Measurements from ENCODE around the gene CSTPP1. TPM values are rescaled to one million over a fixed set of nuclear protein-coding genes. Genes with fewer than 3 reads are reported as not detected.

Gene CSTPP1
- total and polyA plus RNA-seq, 2 of the 4 experiments (the other 2 are of a cell fraction): 22.0 to 35.7 TPM

DNA sequence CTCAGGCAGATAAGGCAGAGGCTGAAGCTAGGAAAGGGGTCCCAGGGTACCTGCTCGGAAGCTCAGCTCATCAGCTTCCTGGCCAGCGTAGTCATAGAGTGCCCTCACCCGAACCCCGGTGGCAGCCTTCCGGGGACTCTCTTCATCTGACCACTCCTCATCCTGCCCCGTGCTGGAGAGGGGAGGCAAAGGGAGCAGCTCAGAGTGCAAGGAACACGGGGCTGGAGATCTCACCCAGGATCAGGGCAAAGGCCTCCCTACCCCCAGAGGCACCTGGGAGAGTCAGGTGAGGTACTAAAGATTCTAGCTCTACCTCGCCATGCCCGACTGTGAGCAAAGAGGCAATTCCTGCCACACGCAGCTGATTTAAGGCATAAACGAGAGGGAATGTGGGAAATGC lies 241.8 kb downstream of the CSTPP1 start:
- Histone ChIP-seq H4K91ac (ENCODE audit: insufficient read depth, low read depth, low read length) (no peak overlapping the region), H3K23ac (ENCODE audit: low read depth, low read length) (no peak overlapping the region), H3K79me1 (ENCODE audit: low read depth in 1 of 2, low read length in 2 of 2) (peaks cover 8 to 42% of the 10 kb centered on the region in 2 experiments), H3K9me3 (ENCODE audit: control insufficient read depth, insufficient read depth, low read length) (no peaks in the 10 kb centered on the region), H2AFZ (replicated peaks; ENCODE audit: low read length, poor library complexity) (peak overlapping the region; percentile 96), H3K14ac (replicated peaks; ENCODE audit: low read depth, low read length) (no peak overlapping the region), H2BK15ac (ENCODE audit: low read depth, low read length) (no peak overlapping the region), H3K4me2 (ENCODE audit: low read depth, low read length) (no peak overlapping the region), H2BK5ac (ENCODE audit: low read depth, low read length, poor library complexity, severe bottlenecking) (no peak overlapping the region), H2BK120ac (ENCODE audit: low read depth, low read length) (no peak overlapping the region), H3K27me3 (ENCODE audit: control insufficient read depth, insufficient read depth, low read length) (no peaks in the 10 kb centered on the region), H2AK5ac (ENCODE audit: low read depth, low read length) (no peak overlapping the region; the same call in 1 of the 2 replicates), H2BK20ac (ENCODE audit: low read depth, low read length) (no peak overlapping the region), H3K36me3 (ENCODE audit: control insufficient read depth, insufficient read depth, low read length) (peaks cover 34% of the 10 kb centered on the region), H2AK9ac (replicated peaks; ENCODE audit: low read depth, low read length, poor library complexity) (peak overlapping the region; percentile 94), H4K5ac (ENCODE audit: low read depth, low read length) (no peak overlapping the region), H3K27ac (ENCODE audit: insufficient read depth, low read length) (no peak overlapping the region), H3K4me3 (ENCODE audit: insufficient read depth, low read depth, low read length) (no peak overlapping the region), H3K18ac (ENCODE audit: low read depth, low read length) (no peak overlapping the region), H3K9ac (ENCODE audit: low read depth, low read length) (no peak overlapping the region), H3K4ac (ENCODE audit: low read depth, low read length) (no peak overlapping the region; the same call in 1 of the 2 replicates), H3K56ac (ENCODE audit: extremely low read depth, insufficient read depth, low read length) (no peak overlapping the region), H4K20me1 (ENCODE audit: insufficient read depth, low read length) (peaks cover 11% of the 10 kb centered on the region; the same call in 1 of the 2 replicates), H4K8ac (ENCODE audit: low read depth in 2 of 2, low read length in 2 of 2) (no peak overlapping the region), H3K4me1 (ENCODE audit: control insufficient read depth, insufficient read depth, low read length) (peaks cover 9% of the 10 kb centered on the region), H3K9me1 (ENCODE audit: insufficient read depth, low read length) (0 out of 2 replicates have a peak, but pooled peaks cover 3% of the 10 kb centered on the region)
- BruUV-seq (replicated peaks): no TSS peak
- TF ChIP-seq, protein P1, sequence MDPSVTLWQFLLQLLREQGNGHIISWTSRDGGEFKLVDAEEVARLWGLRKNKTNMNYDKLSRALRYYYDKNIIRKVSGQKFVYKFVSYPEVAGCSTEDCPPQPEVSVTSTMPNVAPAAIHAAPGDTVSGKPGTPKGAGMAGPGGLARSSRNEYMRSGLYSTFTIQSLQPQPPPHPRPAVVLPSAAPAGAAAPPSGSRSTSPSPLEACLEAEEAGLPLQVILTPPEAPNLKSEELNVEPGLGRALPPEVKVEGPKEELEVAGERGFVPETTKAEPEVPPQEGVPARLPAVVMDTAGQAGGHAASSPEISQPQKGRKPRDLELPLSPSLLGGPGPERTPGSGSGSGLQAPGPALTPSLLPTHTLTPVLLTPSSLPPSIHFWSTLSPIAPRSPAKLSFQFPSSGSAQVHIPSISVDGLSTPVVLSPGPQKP (IDR thresholded peaks at IDR 0.05; ENCODE audit: borderline replicate concordance, low read depth, low read length): no peak
- TF ChIP-seq RFX5 (IDR thresholded peaks at IDR 0.05; ENCODE audit: low read depth, low read length) (no peak), FOS (IDR thresholded peaks at IDR 0.05; ENCODE audit: low read depth, low read length) (no peak), RAD21 (IDR thresholded peaks at IDR 0.05; ENCODE audit: low read length) (no peak), BHLHE40 (IDR thresholded peaks at IDR 0.05; ENCODE audit: low read depth, low read length) (no peak), MXI1 (IDR thresholded peaks at IDR 0.05; ENCODE audit: borderline replicate concordance, low read depth, low read length) (no peak), NFE2L2 (IDR thresholded peaks at IDR 0.05; ENCODE audit: low read depth, low read length) (no peak), RCOR1 (IDR thresholded peaks at IDR 0.05; ENCODE audit: insufficient replicate concordance, low read length) (no peak), SMC3 (IDR thresholded peaks at IDR 0.05; ENCODE audit: low read depth, low read length) (no peak), CHD1 (IDR thresholded peaks at IDR 0.05; ENCODE audit: low read depth, low read length) (no peak), MAFK (IDR thresholded peaks at IDR 0.05; ENCODE audit: low read depth, low read length) (no peak), MAZ (IDR thresholded peaks at IDR 0.05; ENCODE audit: borderline replicate concordance, low read depth, low read length) (no peak), CEBPB (IDR thresholded peaks at IDR 0.05; ENCODE audit: low read depth, low read length) (no peak), POLR2A (IDR thresholded peaks at IDR 0.05; ENCODE audit: low read depth, low read length) (no peak)
- TF ChIP-seq, protein P2, sequence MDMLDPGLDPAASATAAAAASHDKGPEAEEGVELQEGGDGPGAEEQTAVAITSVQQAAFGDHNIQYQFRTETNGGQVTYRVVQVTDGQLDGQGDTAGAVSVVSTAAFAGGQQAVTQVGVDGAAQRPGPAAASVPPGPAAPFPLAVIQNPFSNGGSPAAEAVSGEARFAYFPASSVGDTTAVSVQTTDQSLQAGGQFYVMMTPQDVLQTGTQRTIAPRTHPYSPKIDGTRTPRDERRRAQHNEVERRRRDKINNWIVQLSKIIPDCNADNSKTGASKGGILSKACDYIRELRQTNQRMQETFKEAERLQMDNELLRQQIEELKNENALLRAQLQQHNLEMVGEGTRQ (IDR thresholded peaks at IDR 0.05; ENCODE audit: low read depth, low read length): no peak
- TF ChIP-seq, protein P3, sequence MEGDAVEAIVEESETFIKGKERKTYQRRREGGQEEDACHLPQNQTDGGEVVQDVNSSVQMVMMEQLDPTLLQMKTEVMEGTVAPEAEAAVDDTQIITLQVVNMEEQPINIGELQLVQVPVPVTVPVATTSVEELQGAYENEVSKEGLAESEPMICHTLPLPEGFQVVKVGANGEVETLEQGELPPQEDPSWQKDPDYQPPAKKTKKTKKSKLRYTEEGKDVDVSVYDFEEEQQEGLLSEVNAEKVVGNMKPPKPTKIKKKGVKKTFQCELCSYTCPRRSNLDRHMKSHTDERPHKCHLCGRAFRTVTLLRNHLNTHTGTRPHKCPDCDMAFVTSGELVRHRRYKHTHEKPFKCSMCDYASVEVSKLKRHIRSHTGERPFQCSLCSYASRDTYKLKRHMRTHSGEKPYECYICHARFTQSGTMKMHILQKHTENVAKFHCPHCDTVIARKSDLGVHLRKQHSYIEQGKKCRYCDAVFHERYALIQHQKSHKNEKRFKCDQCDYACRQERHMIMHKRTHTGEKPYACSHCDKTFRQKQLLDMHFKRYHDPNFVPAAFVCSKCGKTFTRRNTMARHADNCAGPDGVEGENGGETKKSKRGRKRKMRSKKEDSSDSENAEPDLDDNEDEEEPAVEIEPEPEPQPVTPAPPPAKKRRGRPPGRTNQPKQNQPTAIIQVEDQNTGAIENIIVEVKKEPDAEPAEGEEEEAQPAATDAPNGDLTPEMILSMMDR (conservative IDR thresholded peaks at IDR 0.05; ENCODE audit: low read depth, low read length): no peak
- no CpG with 5 or more reads among the region's 11 CpGs for WGBS, 2 experiments (ENCODE audit: extremely low coverage in 2 of 2, insufficient read length in 1 of 2)
- CTCF ChIA-PET: interaction anchor here (0.8 to 1.5 kb wide), 5 partner anchors 10 to 177 kb away, joined by 3 to 5 read pairs (median 4); no protein-coding TSS in a partner anchor
- dilution Hi-C loops (cut with HindIII; ENCODE audit: low sequenced_read_pairs, unreplicated experiment): no loop called here
- ATAC-seq (ENCODE audit: low read depth) (no peak), DNase-seq (no peak)
- POLR2A ChIA-PET (ENCODE audit: unreplicated experiment): no interaction called here
- in situ Hi-C loops (cut with MboI; ENCODE audit: low sequenced_read_pairs): loop anchor here (5.0 kb wide), 1 partner anchor 84 kb away; no protein-coding TSS in a partner anchor
- intact Hi-C loops (cut with micrococcal nuclease): no loop called here
